Upper lobe of left lung (tissue), 6 donors: Measurements from ENCODE around the gene TBX6. TPM values are rescaled to one million over a fixed set of nuclear protein-coding genes. Genes with fewer than 3 reads are reported as not detected.

Experiments
- ATAC-seq, 2 donors: fragments of 200-7000 bp; cut with Tn5 transposase; one replicate each; pipeline ENCODE4 v1.9.1; 2022; ENCODE audit warnings: mild to moderate bottlenecking in 2 of 2, moderate library complexity in 2 of 2; ENCODE audit not compliant: low FRiP score in 2 of 2
- DNase-seq, 2 donors: peaks; one replicate each; pipeline ENCODE4 v3.0.0-alpha.2; 2019 to 2020
- H3K27ac ChIP-seq, 4 donors: fragments of 200-600 bp; sonication (generic); one replicate each; pipeline ENCODE4 v1.5.1; 2016 to 2019
- H3K27me3 ChIP-seq, 4 donors: fragments of 200-600 bp; sonication (generic); one replicate each; pipeline ENCODE4 v1.5.1; 2017 to 2019
- H3K36me3 ChIP-seq, 4 donors: fragments of 200-600 bp; sonication (generic); one replicate each; pipeline ENCODE4 v1.5.1; 2016 to 2019
- H3K4me1 ChIP-seq, 4 donors: fragments of 200-600 bp; sonication (generic); one replicate each; pipeline ENCODE4 v1.5.1; 2018 to 2019
- H3K4me3 ChIP-seq, 4 donors: fragments of 200-600 bp; sonication (generic); one replicate each; pipeline ENCODE4 v1.5.1; 2017 to 2019; ENCODE audit warnings: mild to moderate bottlenecking in 2 of 4, moderate library complexity in 1 of 4
- H3K9me3 ChIP-seq, 4 donors: fragments of 200-600 bp; sonication (generic); one replicate each; pipeline ENCODE4 v1.5.1; 2018 to 2019
- CTCF ChIP-seq, 6 experiments: fragments of 450-650 bp in 4 of 6; fragments of 200-600 bp in 2 of 6; sonication (generic) in 2 of 6; IDR thresholded peaks; one replicate each; pipeline ENCODE4 v1.5.1; 2016 to 2019; ENCODE audit warnings: antibody characterized with exemption in 6 of 6
- EP300 ChIP-seq, 4 donors: sonication (generic); formaldehyde crosslinking; IDR thresholded peaks; one replicate each; pipeline ENCODE4 v1.5.1; 2017; ENCODE audit warnings: antibody characterized with exemption in 4 of 4, control low read depth in 2 of 4
- POLR2A ChIP-seq, 4 donors: fragments of 450-650 bp; IDR thresholded peaks; one replicate each; pipeline ENCODE4 v1.5.1; 2016 to 2017; ENCODE audit warnings: antibody characterized with exemption in 4 of 4, mild to moderate bottlenecking in 2 of 4
- POLR2AphosphoS5 ChIP-seq, 2 donors: sonication (generic); formaldehyde crosslinking; IDR thresholded peaks; one replicate each; pipeline ENCODE4 v1.5.1; 2017; ENCODE audit warnings: antibody characterized with exemption in 2 of 2
- WGBS, 2 donors: methylation state at CpG; one replicate each; pipeline ENCODE4 v1.1.5; 2017 to 2018; 5-methylcytosine and 5-hydroxymethylcytosine counted together
- total RNA-seq, 6 donors: library from RNA; depleted of rRNA in 4 of 6; stranded (reverse); fragments of >200 nt in 4 of 6; gene quantifications; one replicate each; pipeline versions ENCODE4 v1.1.0 to v1.2.1, GENCODE V29; 2016 to 2021
- donor health status: DM: no; HTN: no; CAD: no; lungs with moderate emphysema.
- donor health status: DM: no; HTN: yes; CAD: no; lungs with severe emphysema.

TBX6 gene
- total RNA-seq, 6 donors from 2014 or later = 0.69 to 9.4 (median 1.4) TPM

DNA sequence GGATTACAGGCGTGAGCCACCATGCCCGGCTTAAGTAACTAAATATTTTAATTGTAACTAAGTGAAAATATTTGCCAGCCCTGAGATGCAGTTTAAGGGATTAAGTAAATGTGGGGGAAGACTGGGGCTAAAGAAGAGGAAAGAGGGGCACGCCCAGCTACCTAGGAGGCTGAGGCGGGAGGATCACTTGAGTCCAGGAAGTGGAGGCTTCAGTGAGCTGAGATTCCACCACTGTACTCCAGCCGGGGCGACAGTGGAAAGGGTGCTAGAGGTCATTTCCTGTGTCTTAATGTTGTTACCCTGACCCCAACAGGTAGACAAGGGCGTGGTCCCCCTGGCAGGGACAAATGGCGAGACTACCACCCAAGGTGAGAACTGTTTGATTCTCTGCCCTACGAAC is 23.4 kb downstream of the TBX6 start:
- peaks cover 29 to 62% (median 58%) of the 10 kb centered on the region in 4 donors for H3K36me3 ChIP-seq
- H3K27ac ChIP-seq = peak overlapping the region in 2 of 4 donors; percentile 28 to 37
- no peaks in the 10 kb centered on the region for H3K27me3 ChIP-seq
- H3K4me1 ChIP-seq = peaks cover 35 to 51% (median 41%) of the 10 kb centered on the region in 4 donors
- TF ChIP-seq CTCF (IDR thresholded peaks at IDR 0.05) (no peak), POLR2AphosphoS5 (IDR thresholded peaks at IDR 0.05) (no peak), POLR2A (IDR thresholded peaks at IDR 0.05) (no peak), EP300 (IDR thresholded peaks at IDR 0.05) (no peak)
- no peaks in the 10 kb centered on the region for H3K9me3 ChIP-seq
- no peak for DNase-seq
- H3K4me3 ChIP-seq = no peak overlapping the region
- 85 to 92% methylated on average over 8 to 9 of the region's 9 CpGs for WGBS, 2 donors
- ATAC-seq = no peak

- ATAC-seq (no peak), DNase-seq (no peak)
- peak overlapping the region in 3 of 4 donors; percentile 74 to 99 (median 78) for H3K4me3 ChIP-seq
- H3K4me1 ChIP-seq = peaks cover 36 to 54% (median 44%) of the 10 kb centered on the region in 4 donors
- TF ChIP-seq POLR2A (IDR thresholded peaks at IDR 0.05) = no peak
- TF ChIP-seq CTCF (IDR thresholded peaks at IDR 0.05) = no peak
- TF ChIP-seq EP300 (IDR thresholded peaks at IDR 0.05) = no peak
- TF ChIP-seq POLR2AphosphoS5 (IDR thresholded peaks at IDR 0.05) = no peak
- H3K36me3 ChIP-seq = peaks cover 29 to 57% (median 55%) of the 10 kb centered on the region in 4 donors
- H3K27ac ChIP-seq = peak overlapping the region in 3 of 4 donors; percentile 96 to 98 (median 98)
- WGBS, 2 donors = 88 to 90% methylated on average over 6 of the region's 6 CpGs
- H3K27me3 ChIP-seq = no peaks in the 10 kb centered on the region
- H3K9me3 ChIP-seq = no peaks in the 10 kb centered on the region
Measured at GRCh38 chr16:30067584-30067916, 24.2 kb downstream of the TBX6 start.

DNA sequence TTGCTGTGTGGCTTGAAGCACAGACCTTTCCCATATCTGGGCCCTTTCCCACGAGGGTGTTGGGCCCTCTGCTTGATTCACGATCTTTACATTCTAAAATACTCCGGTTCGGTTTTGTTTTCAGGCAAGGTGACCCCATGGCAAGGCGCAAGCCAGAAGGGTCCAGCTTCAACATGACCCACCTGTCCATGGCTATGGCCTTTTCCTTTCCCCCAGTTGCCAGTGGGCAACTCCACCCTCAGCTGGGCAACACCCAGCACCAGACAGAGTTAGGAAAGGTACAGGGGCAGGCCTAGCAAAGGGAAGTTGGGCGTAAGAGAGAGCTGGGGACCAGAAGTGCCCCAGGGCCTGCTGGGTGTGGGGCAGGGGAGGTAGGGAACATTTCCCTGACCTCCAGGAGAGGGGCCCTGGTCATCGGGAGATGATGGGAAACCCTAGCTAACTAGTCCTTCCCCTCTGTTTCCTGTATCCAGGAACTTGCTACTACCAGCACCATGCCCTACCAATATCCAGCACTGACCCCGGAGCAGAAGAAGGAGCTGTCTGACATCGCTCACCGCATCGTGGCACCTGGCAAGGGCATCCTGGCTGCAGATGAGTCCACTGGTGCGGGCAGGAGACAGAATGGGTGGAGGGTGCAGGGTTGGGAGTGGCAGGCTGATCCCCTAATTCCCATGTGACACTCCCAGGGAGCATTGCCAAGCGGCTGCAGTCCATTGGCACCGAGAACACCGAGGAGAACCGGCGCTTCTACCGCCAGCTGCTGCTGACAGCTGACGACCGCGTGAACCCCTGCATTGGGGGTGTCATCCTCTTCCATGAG is 24.8 kb downstream of the TBX6 start:
- Histone ChIP-seq H3K36me3 (peaks cover 29 to 52% (median 50%) of the 10 kb centered on the region in 4 donors), H3K9me3 (no peaks in the 10 kb centered on the region), H3K4me3 (peak overlapping the region; percentile 73 to 99 (median 76)), H3K27ac (peak overlapping the region; percentile 96 to 98 (median 97)), H3K27me3 (no peaks in the 10 kb centered on the region), H3K4me1 (peaks cover 36 to 54% (median 44%) of the 10 kb centered on the region in 4 donors)
- TF ChIP-seq POLR2AphosphoS5 (IDR thresholded peaks at IDR 0.05) = peak; percentile 7 to 14
- TF ChIP-seq CTCF (IDR thresholded peaks at IDR 0.05) = no peak
- peak in 1 of 4 donors; percentile 51 for TF ChIP-seq POLR2A (IDR thresholded peaks at IDR 0.05)
- WGBS, 2 donors = 61 to 72% methylated on average over 11 to 21 of the region's 21 CpGs
- DNase-seq = no peak
- ATAC-seq = no peak

DNA sequence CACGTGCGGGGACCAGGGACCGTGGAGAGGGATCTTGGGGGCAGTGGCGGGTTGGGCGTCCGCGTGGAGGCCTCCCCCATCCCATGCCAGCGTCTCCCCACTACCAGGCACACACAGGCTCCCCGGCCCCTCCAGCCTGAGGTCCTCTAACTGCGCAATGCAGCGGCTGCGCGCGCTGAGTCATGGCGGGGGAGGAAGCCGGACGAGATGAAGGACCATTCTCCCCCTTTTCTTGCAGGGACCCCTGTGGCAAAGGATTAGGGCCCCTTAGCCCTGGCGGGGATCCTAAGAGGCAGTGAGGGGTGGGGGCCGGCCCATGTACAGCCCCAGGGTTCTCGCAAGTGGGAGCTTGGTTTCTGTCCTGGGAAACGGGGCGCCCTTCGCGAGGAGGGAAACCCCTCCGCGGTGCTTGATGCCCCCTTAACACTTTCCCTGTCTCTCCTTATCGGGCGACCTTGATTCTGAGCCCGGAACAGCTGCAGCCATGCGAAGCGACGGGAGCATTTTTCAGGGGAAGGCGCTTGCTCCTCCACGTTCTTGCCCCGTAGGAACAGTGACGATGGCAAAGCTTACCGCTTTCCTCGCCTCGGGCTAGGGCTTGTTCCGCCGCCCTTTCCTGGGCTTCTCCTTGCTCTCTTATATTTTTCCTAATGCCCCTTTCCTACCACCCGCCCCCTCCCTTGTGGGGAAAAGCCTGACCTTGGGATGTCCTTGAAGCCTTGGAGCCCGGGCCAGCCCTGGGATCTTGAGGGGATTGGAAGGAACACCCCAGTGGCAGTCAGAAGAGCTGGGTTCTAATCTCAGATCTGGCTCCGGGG is 25.6 kb downstream of the TBX6 start:
- peaks cover 28 to 43% (median 41%) of the 10 kb centered on the region in 4 donors for H3K36me3 ChIP-seq
- peaks cover 36 to 54% (median 44%) of the 10 kb centered on the region in 4 donors for H3K4me1 ChIP-seq
- no peaks in the 10 kb centered on the region for H3K9me3 ChIP-seq
- peak; percentile 16 to 37 for ATAC-seq
- 1% methylated on average over 22 to 44 of the region's 44 CpGs for WGBS, 2 donors
- peak overlapping the region; percentile 73 to 99 (median 76) for H3K4me3 ChIP-seq
- H3K27me3 ChIP-seq = no peaks in the 10 kb centered on the region
- DNase-seq = peak; percentile 69 to 91
- peak overlapping the region; percentile 96 to 98 (median 97) for H3K27ac ChIP-seq
- no peak for TF ChIP-seq POLR2A (IDR thresholded peaks at IDR 0.05)
- TF ChIP-seq POLR2AphosphoS5 (IDR thresholded peaks at IDR 0.05) = no peak
- no peak for TF ChIP-seq EP300 (IDR thresholded peaks at IDR 0.05)
- no peak for TF ChIP-seq CTCF (IDR thresholded peaks at IDR 0.05)
